ENCODE measurements around the gene SCLT1.

The SCLT1 gene

GRCh38 chr4:128924951-128925350 is 168.4 kb downstream of the SCLT1 start:
- no peaks in the 10 kb centered on the region for H3K27me3 ChIP-seq (ENCODE audit: insufficient read depth, low read length)
- no peaks in the 10 kb centered on the region for H3K4me1 ChIP-seq (ENCODE audit: control insufficient read depth, insufficient read depth, low read length, unreplicated experiment)
- H3K36me3 ChIP-seq (ENCODE audit: insufficient read depth, low read length): peaks cover 8% of the 10 kb centered on the region
- no peak overlapping the region for H3K4me3 ChIP-seq (ENCODE audit: low read depth, low read length)
- no peaks in the 10 kb centered on the region for H3K79me2 ChIP-seq (ENCODE audit: control insufficient read depth, insufficient read depth, low read length, unreplicated experiment)
- H2AFZ ChIP-seq (ENCODE audit: low read length, unreplicated experiment): no peak overlapping the region
- H3K27ac ChIP-seq (ENCODE audit: low read depth, low read length): no peak overlapping the region

GRCh38 chr4:128921954-128922353 is 171.4 kb downstream of the SCLT1 start:
- H3K4me3 ChIP-seq (ENCODE audit: low read depth, low read length): no peak overlapping the region
- no peaks in the 10 kb centered on the region for H3K27me3 ChIP-seq (ENCODE audit: insufficient read depth, low read length)
- no peaks in the 10 kb centered on the region for H3K79me2 ChIP-seq (ENCODE audit: control insufficient read depth, insufficient read depth, low read length, unreplicated experiment)
- H3K36me3 ChIP-seq (ENCODE audit: insufficient read depth, low read length): peaks cover 8% of the 10 kb centered on the region
- H3K27ac ChIP-seq (ENCODE audit: low read depth, low read length): no peak overlapping the region
- no peak overlapping the region for H2AFZ ChIP-seq (ENCODE audit: low read length, unreplicated experiment)
- no peaks in the 10 kb centered on the region for H3K4me1 ChIP-seq (ENCODE audit: control insufficient read depth, insufficient read depth, low read length, unreplicated experiment)

- no peak overlapping the region for H3K4me3 ChIP-seq (ENCODE audit: low read depth, low read length)
These were observed 175.6 kb downstream of the SCLT1 start for GRCh38 chr4:128917781-128918180.

GRCh38 chr4:128916832-128917231 is 176.5 kb downstream of the SCLT1 start:
- no peak overlapping the region for H3K27ac ChIP-seq (ENCODE audit: low read depth, low read length)
- 0 out of 2 replicates have a peak, but pooled peaks cover 3% of the 10 kb centered on the region for H3K36me3 ChIP-seq (ENCODE audit: insufficient read depth, low read length)
- H3K79me2 ChIP-seq (ENCODE audit: control insufficient read depth, insufficient read depth, low read length, unreplicated experiment): no peaks in the 10 kb centered on the region

More at GRCh38 chr4:128917781-128918180, 175.6 kb downstream of the SCLT1 start:
- H3K4me1 ChIP-seq (ENCODE audit: control insufficient read depth, insufficient read depth, low read length, unreplicated experiment): no peaks in the 10 kb centered on the region
- H3K27me3 ChIP-seq (ENCODE audit: insufficient read depth, low read length): no peaks in the 10 kb centered on the region
- H3K79me2 ChIP-seq (ENCODE audit: control insufficient read depth, insufficient read depth, low read length, unreplicated experiment): no peaks in the 10 kb centered on the region
- H3K36me3 ChIP-seq (ENCODE audit: insufficient read depth, low read length): 0 out of 2 replicates have a peak, but pooled peaks cover 3% of the 10 kb centered on the region
- no peak overlapping the region for H3K27ac ChIP-seq (ENCODE audit: low read depth, low read length)
- no peak overlapping the region for H2AFZ ChIP-seq (ENCODE audit: low read length, unreplicated experiment)

GRCh38 chr4:128915544-128915943 is 177.8 kb downstream of the SCLT1 start:
- H3K36me3 ChIP-seq (ENCODE audit: insufficient read depth, low read length): 0 out of 2 replicates have a peak, but pooled peaks cover 3% of the 10 kb centered on the region
- H3K4me3 ChIP-seq (ENCODE audit: low read depth, low read length): no peak overlapping the region
- no peaks in the 10 kb centered on the region for H3K4me1 ChIP-seq (ENCODE audit: control insufficient read depth, insufficient read depth, low read length, unreplicated experiment)

More at GRCh38 chr4:128916832-128917231, 176.5 kb downstream of the SCLT1 start:
- H3K4me3 ChIP-seq (ENCODE audit: low read depth, low read length): no peak overlapping the region
- H3K4me1 ChIP-seq (ENCODE audit: control insufficient read depth, insufficient read depth, low read length, unreplicated experiment): no peaks in the 10 kb centered on the region
- H3K27me3 ChIP-seq (ENCODE audit: insufficient read depth, low read length): no peaks in the 10 kb centered on the region
- no peak overlapping the region for H2AFZ ChIP-seq (ENCODE audit: low read length, unreplicated experiment)

DNA sequence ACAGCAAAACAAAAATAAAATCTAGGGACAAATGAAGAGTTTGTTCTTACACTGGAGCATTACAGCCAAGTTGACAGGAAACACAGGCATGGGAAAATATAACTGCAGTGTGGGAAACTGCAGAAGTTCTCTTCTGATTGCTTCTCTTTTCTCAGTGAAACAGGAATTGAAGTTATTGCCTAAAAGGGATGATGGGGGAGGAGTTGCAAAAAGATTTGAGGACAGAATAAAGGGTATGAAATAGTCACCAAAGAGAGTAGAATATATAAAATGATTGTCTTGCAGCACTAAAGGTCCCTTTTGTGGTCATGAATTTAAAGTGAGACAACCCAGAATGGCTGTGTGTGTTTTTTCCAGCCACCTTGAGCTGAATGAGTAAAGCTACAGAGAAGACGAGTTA is 180.1 kb downstream of the SCLT1 start:
- Histone ChIP-seq H3K27ac (ENCODE audit: low read depth, low read length) (no peak overlapping the region), H3K36me3 (ENCODE audit: insufficient read depth, low read length) (0 out of 2 replicates have a peak, but pooled peaks cover 3% of the 10 kb centered on the region), H3K4me1 (ENCODE audit: control insufficient read depth, insufficient read depth, low read length, unreplicated experiment) (no peaks in the 10 kb centered on the region), H3K27me3 (ENCODE audit: insufficient read depth, low read length) (no peaks in the 10 kb centered on the region), H2AFZ (ENCODE audit: low read length, unreplicated experiment) (no peak overlapping the region), H3K79me2 (ENCODE audit: control insufficient read depth, insufficient read depth, low read length, unreplicated experiment) (no peaks in the 10 kb centered on the region), H3K4me3 (ENCODE audit: low read depth, low read length) (no peak overlapping the region)

More at GRCh38 chr4:128915544-128915943, 177.8 kb downstream of the SCLT1 start:
- H2AFZ ChIP-seq (ENCODE audit: low read length, unreplicated experiment): no peak overlapping the region
- no peaks in the 10 kb centered on the region for H3K79me2 ChIP-seq (ENCODE audit: control insufficient read depth, insufficient read depth, low read length, unreplicated experiment)
- H3K27me3 ChIP-seq (ENCODE audit: insufficient read depth, low read length): no peaks in the 10 kb centered on the region
- H3K27ac ChIP-seq (ENCODE audit: low read depth, low read length): no peak overlapping the region

GRCh38 chr4:128908735-128909134 is 184.6 kb downstream of the SCLT1 start:
- no peak overlapping the region for H2AFZ ChIP-seq (ENCODE audit: low read length, unreplicated experiment)
- H3K27ac ChIP-seq (ENCODE audit: low read depth, low read length): no peak overlapping the region
- no peaks in the 10 kb centered on the region for H3K36me3 ChIP-seq (ENCODE audit: insufficient read depth, low read length)
- H3K4me1 ChIP-seq (ENCODE audit: control insufficient read depth, insufficient read depth, low read length, unreplicated experiment): no peaks in the 10 kb centered on the region
- H3K4me3 ChIP-seq (ENCODE audit: low read depth, low read length): no peak overlapping the region
- no peaks in the 10 kb centered on the region for H3K27me3 ChIP-seq (ENCODE audit: insufficient read depth, low read length)
- no peaks in the 10 kb centered on the region for H3K79me2 ChIP-seq (ENCODE audit: control insufficient read depth, insufficient read depth, low read length, unreplicated experiment)

- Histone ChIP-seq H3K27ac (ENCODE audit: low read depth, low read length) (no peak overlapping the region), H3K36me3 (ENCODE audit: insufficient read depth, low read length) (no peaks in the 10 kb centered on the region), H3K4me3 (ENCODE audit: low read depth, low read length) (no peak overlapping the region), H2AFZ (ENCODE audit: low read length, unreplicated experiment) (no peak overlapping the region), H3K79me2 (ENCODE audit: control insufficient read depth, insufficient read depth, low read length, unreplicated experiment) (no peaks in the 10 kb centered on the region), H3K4me1 (ENCODE audit: control insufficient read depth, insufficient read depth, low read length, unreplicated experiment) (no peaks in the 10 kb centered on the region), H3K27me3 (ENCODE audit: insufficient read depth, low read length) (no peaks in the 10 kb centered on the region)
These were observed 185.4 kb downstream of the SCLT1 start for GRCh38 chr4:128907981-128908380.

DNA sequence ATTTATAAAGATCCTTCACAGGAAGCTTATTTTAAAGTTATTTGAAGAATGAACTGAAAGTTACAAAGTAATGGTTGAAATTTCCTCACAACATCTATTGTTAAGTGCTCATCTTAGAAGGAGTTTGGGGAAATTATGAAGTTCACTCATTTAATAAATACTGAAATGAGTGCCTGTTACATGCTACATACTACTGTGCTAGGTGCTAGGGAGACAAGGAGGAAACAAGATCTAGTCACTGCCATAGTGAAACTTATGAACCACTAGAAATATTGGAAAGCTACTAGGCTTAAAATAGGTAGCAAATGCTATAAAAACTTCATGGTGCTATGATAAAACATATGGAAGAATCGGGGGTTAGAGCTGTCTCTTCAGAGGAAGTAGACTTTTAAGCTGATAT is 186.8 kb downstream of the SCLT1 start:
- no peaks in the 10 kb centered on the region for H3K27me3 ChIP-seq (ENCODE audit: insufficient read depth, low read length)
- no peak overlapping the region for H3K27ac ChIP-seq (ENCODE audit: low read depth, low read length)
- no peak overlapping the region for H3K4me3 ChIP-seq (ENCODE audit: low read depth, low read length)
- no peaks in the 10 kb centered on the region for H3K79me2 ChIP-seq (ENCODE audit: control insufficient read depth, insufficient read depth, low read length, unreplicated experiment)
- no peaks in the 10 kb centered on the region for H3K4me1 ChIP-seq (ENCODE audit: control insufficient read depth, insufficient read depth, low read length, unreplicated experiment)
- no peaks in the 10 kb centered on the region; the same call in 1 of the 2 replicates for H3K36me3 ChIP-seq (ENCODE audit: insufficient read depth, low read length)
- H2AFZ ChIP-seq (ENCODE audit: low read length, unreplicated experiment): no peak overlapping the region

GRCh38 chr4:128904821-128905220 is 188.5 kb downstream of the SCLT1 start:
- no peak overlapping the region for H2AFZ ChIP-seq (ENCODE audit: low read length, unreplicated experiment)
- no peak overlapping the region for H3K4me3 ChIP-seq (ENCODE audit: low read depth, low read length)
- H3K79me2 ChIP-seq (ENCODE audit: control insufficient read depth, insufficient read depth, low read length, unreplicated experiment): no peaks in the 10 kb centered on the region
- no peaks in the 10 kb centered on the region; the same call in 1 of the 2 replicates for H3K36me3 ChIP-seq (ENCODE audit: insufficient read depth, low read length)
- no peaks in the 10 kb centered on the region for H3K4me1 ChIP-seq (ENCODE audit: control insufficient read depth, insufficient read depth, low read length, unreplicated experiment)
- no peaks in the 10 kb centered on the region for H3K27me3 ChIP-seq (ENCODE audit: insufficient read depth, low read length)
- no peak overlapping the region for H3K27ac ChIP-seq (ENCODE audit: low read depth, low read length)

GRCh38 chr4:128880662-128881061 is 212.7 kb downstream of the SCLT1 start:
- Histone ChIP-seq H2AFZ (ENCODE audit: low read length, unreplicated experiment) (no peak overlapping the region), H3K36me3 (ENCODE audit: insufficient read depth, low read length) (no peaks in the 10 kb centered on the region), H3K27me3 (ENCODE audit: insufficient read depth, low read length) (no peaks in the 10 kb centered on the region), H3K4me1 (ENCODE audit: control insufficient read depth, insufficient read depth, low read length, unreplicated experiment) (peaks cover 8% of the 10 kb centered on the region), H3K4me3 (ENCODE audit: low read depth, low read length) (no peak overlapping the region), H3K79me2 (ENCODE audit: control insufficient read depth, insufficient read depth, low read length, unreplicated experiment) (no peaks in the 10 kb centered on the region), H3K27ac (ENCODE audit: low read depth, low read length) (no peak overlapping the region)
